ENCODE results near the gene MUSTN1.

DNA sequence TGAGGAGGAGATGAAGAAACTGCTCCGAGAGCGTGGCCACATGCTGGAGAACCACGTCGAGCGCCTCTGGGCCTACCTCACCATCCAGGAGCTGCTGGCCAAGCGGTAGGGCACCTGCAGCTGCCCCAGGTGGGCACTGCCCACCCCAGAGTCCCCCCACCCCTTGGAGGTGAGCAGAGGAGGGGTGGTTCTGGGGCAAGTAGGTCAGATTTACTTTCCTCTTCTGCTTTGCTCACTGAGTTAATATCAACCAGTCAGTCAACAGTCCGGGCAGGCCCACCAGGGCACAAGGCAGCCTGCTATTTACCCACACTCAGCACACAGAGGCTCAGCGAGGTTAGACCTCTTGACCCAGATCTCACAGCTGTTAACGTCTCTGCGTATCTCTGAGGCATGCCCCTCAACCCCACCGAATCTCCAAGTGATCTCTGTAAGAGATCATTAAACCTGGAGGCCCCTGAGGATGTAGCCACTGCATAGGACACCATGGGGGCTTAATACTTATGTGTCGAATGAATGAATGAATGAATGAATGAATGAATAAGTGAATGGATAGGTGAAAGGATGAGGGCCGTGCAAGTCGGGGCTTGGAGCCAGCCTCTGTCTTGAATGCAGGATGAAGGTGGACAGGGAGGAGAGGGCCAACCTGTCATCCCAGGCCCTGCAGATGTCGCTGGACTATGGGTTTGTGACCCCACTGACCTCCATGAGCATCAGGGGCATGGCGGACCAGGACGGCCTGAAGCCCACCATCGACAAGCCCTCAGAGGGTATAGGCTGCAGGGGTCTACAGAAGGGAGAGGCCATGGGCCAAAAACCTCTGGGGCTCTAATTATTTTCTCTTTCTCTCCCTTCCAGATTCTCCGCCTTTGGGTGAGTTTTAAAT lies 48.2 kb downstream of the MUSTN1 start:
- TF ChIP-seq, protein P1, sequence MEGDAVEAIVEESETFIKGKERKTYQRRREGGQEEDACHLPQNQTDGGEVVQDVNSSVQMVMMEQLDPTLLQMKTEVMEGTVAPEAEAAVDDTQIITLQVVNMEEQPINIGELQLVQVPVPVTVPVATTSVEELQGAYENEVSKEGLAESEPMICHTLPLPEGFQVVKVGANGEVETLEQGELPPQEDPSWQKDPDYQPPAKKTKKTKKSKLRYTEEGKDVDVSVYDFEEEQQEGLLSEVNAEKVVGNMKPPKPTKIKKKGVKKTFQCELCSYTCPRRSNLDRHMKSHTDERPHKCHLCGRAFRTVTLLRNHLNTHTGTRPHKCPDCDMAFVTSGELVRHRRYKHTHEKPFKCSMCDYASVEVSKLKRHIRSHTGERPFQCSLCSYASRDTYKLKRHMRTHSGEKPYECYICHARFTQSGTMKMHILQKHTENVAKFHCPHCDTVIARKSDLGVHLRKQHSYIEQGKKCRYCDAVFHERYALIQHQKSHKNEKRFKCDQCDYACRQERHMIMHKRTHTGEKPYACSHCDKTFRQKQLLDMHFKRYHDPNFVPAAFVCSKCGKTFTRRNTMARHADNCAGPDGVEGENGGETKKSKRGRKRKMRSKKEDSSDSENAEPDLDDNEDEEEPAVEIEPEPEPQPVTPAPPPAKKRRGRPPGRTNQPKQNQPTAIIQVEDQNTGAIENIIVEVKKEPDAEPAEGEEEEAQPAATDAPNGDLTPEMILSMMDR (conservative IDR thresholded peaks at IDR 0.05; ENCODE audit: low read length) = no peak
- TF ChIP-seq EZH2phosphoT487 (IDR thresholded peaks at IDR 0.05; ENCODE audit: borderline replicate concordance) = no peak
